ENCODE measurements around the gene PACSIN2. TPM values are rescaled to one million over a fixed set of nuclear protein-coding genes. Genes with fewer than 3 reads are reported as not detected.

Gene PACSIN2
- total and polyA plus RNA-seq, 2 of the 13 experiments (the other 11 are each of a cell fraction or from before 2014, with no cell fraction given) = 54.1 to 68.8 TPM

- TF ChIP-seq USF2 (IDR thresholded peaks at IDR 0.05; ENCODE audit: low read depth, low read length) = no peak
- no peak for TF ChIP-seq USF2 (CRISPR knock-in tag; IDR thresholded peaks at IDR 0.05; ENCODE audit: borderline replicate concordance)
- TF ChIP-seq ZSCAN21 (CRISPR knock-in tag; IDR thresholded peaks at IDR 0.05; ENCODE audit: borderline replicate concordance) = peak; percentile 93
- peak; percentile 89; the same call in 1 of the 2 replicates for TF ChIP-seq ZNF225 (CRISPR knock-in tag; IDR thresholded peaks at IDR 0.05)
- TF ChIP-seq UBTF (CRISPR knock-in tag; IDR thresholded peaks at IDR 0.05) = peak; percentile 56
- 0 out of 2 replicates have a peak, but pooled peaks have one; percentile 63 for TF ChIP-seq ZNF775 (CRISPR knock-in tag; IDR thresholded peaks at IDR 0.05; ENCODE audit: borderline replicate concordance)
- no peak for TF ChIP-seq ELF1 (CRISPR knock-in tag; IDR thresholded peaks at IDR 0.05)
- TF ChIP-seq U2AF2 (IDR thresholded peaks at IDR 0.05; ENCODE audit: low read depth, low read length) = no peak
- TF ChIP-seq FOXK1 (CRISPR knock-in tag; IDR thresholded peaks at IDR 0.05; ENCODE audit: borderline replicate concordance, low read depth) = peak; percentile 16; the same call in 1 of the 2 replicates
- TF ChIP-seq PHF8 (CRISPR knock-in tag; IDR thresholded peaks at IDR 0.05) = peak; percentile 88
- peak; percentile 84; the same call in 1 of the 2 replicates for TF ChIP-seq ESRRA (CRISPR knock-in tag; IDR thresholded peaks at IDR 0.05; ENCODE audit: low read depth)
- TF ChIP-seq RBM22 (optimal IDR thresholded peaks at IDR 0.05; ENCODE audit: low read length) = peak; percentile 18
- no peak for TF ChIP-seq ZNF7 (CRISPR knock-in tag; IDR thresholded peaks at IDR 0.05)
- TF ChIP-seq MAFG (CRISPR knock-in tag; IDR thresholded peaks at IDR 0.05) = no peak
- TF ChIP-seq ASH2L (IDR thresholded peaks at IDR 0.05; ENCODE audit: insufficient read length, low read depth, low read length) = peak; percentile 47
- no peak for TF ChIP-seq ZNF17 (CRISPR knock-in tag; IDR thresholded peaks at IDR 0.05)
- peak; percentile 90 for TF ChIP-seq ZFAT (CRISPR knock-in tag; conservative IDR thresholded peaks at IDR 0.05)
- no peak for TF ChIP-seq ZFP41 (CRISPR knock-in tag; IDR thresholded peaks at IDR 0.05; ENCODE audit: borderline replicate concordance)
- TF ChIP-seq PRDM15 (CRISPR knock-in tag; IDR thresholded peaks at IDR 0.05) = 0 out of 2 replicates have a peak, but pooled peaks have one; percentile 70
- TF ChIP-seq MED1 (CRISPR knock-in tag; IDR thresholded peaks at IDR 0.05) = peak; percentile 73
- peak; percentile 65; the same call in 1 of the 2 replicates for TF ChIP-seq TOE1 (CRISPR knock-in tag; IDR thresholded peaks at IDR 0.05)
Observed at GRCh38 chr22:42856865-42857704, 157.9 kb downstream of the PACSIN2 start, which contains the start of gene ARFGAP3 (continued).
